ENCODE measurements around the gene TRIM60. TPM values are rescaled to one million over a fixed set of nuclear protein-coding genes. Genes with fewer than 3 reads are reported as not detected.
"Not testable (repeated sequence)": the region's sequence is repeated elsewhere in the genome, so short reads cannot be mapped to it uniquely, and the experiment has no call there.

TRIM60 gene
- total and polyA plus RNA-seq, 2 of the 13 experiments (the other 11 are each of a cell fraction or from before 2014, with no cell fraction given), result not detected

DNA sequence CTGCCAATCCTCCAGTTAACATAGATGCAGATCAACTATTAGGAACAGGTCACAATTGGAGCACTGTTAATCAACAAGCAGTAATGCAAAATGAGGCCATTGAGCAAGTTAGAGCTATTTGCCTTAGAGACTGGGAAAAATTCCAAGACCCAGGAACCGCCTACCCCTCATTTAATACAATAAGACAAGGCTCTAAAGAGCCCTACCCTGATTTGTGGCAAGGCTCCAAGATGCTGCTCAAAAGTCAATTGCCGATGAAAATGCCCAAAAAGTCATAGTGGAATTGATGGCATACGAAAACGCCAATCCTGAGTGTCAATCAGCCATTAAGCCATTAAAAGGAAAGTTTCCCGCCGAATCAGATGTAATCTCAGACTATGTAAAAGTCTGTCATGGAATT, 33.9 kb upstream of the TRIM60 start:
- no peak for TF ChIP-seq CHD4 (IDR thresholded peaks at IDR 0.05; ENCODE audit: borderline replicate concordance, low read length)
- no peak for TF ChIP-seq PHF8 (CRISPR knock-in tag; IDR thresholded peaks at IDR 0.05)
- TF ChIP-seq HOXD1 (CRISPR knock-in tag; IDR thresholded peaks at IDR 0.05), result no peak
- Histone ChIP-seq H3K9ac (ENCODE audit: insufficient read depth, low read depth, low read length) (no peak overlapping the region), H3K4me3 (replicated peaks in 1 of 3; ENCODE audit: insufficient read depth in 1 of 3, low read depth in 2 of 3, low read length in 3 of 3) (no peak overlapping the region), H3K4me2 (ENCODE audit: low read depth, low read length) (no peak overlapping the region), H2AFZ (ENCODE audit: low read length) (no peak overlapping the region), H3K4me1 (ENCODE audit: insufficient read depth, low read length) (no peaks in the 10 kb centered on the region), H3K9me3 (ENCODE audit: low read length) (no peaks in the 10 kb centered on the region), H3K27ac (ENCODE audit: extremely low read length, insufficient read depth, low read length) (no peak overlapping the region), H3K79me2 (ENCODE audit: insufficient read depth, low read length) (no peaks in the 10 kb centered on the region), H4K20me1 (ENCODE audit: insufficient read depth, low read length) (no peaks in the 10 kb centered on the region), H3K27me3 (ENCODE audit: control insufficient read depth in 1 of 2, insufficient read depth in 2 of 2, low read length in 2 of 2) (peaks cover 1 to 4% of the 10 kb centered on the region in 2 experiments; a peak in 3 of 5 replicates), H3K36me3 (replicated peaks in 1 of 2; ENCODE audit: control insufficient read depth in 1 of 2, insufficient read depth in 2 of 2, low read length in 2 of 2) (no peaks in the 10 kb centered on the region)
- in situ Hi-C loops (cut with HindIII; ENCODE audit: extremely low pct_ligation_motif_present, low pct_unique_long_range_greater_than_20kb), result no loop called here
- ATAC-seq (no peak), FAIRE-seq (no peak), DNase-seq (ENCODE audit: low spot score) (no peak)
- BruUV-seq (replicated peaks), result no TSS peak
- CTCF ChIA-PET (ENCODE audit: low intra/inter-chr PET ratio, low total read pairs), result no interaction called here
- intact Hi-C loops (cut with micrococcal nuclease; ENCODE audit: unreplicated experiment), result loop anchor here (1.0 kb wide), 2 partner anchors 219 to 230 kb away; no protein-coding TSS in a partner anchor
- 24% methylated on average over 6 of the region's 6 CpGs for WGBS (ENCODE audit: low lambda C conversion rate)
- POLR2A ChIA-PET, result no interaction called here

DNA sequence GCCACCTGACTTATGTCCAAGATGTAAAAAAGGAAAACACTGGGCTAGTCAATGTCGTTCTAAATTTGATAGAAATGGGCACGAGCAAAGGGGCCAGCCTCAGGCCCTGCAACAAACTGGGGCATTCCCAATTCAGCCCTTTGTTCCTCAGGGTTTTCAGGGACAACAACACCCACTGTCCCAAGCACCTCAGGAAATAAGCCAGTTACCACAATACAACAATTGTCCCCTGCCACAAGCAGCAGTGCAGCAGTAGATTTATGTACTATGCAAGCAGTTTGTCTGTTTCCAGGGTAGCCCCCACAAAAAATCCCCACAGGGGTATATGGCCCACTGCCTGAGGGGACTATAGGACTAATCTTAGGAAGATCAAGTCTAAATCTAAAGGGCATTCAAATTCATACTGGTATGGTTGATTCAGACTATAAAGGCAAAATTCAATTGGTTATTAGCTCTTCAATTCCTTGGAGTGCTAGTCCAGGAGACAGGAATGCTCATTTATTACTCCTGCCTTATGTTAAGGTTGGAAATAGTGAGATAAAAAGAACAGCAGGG, 33.2 kb upstream of the TRIM60 start:
- H3K9me3 ChIP-seq (ENCODE audit: low read length); H3K9ac ChIP-seq (ENCODE audit: insufficient read depth, low read depth, low read length); POLR2A ChIA-PET; H3K4me2 ChIP-seq (ENCODE audit: low read depth, low read length); H3K27ac ChIP-seq (ENCODE audit: extremely low read length, insufficient read depth, low read length); H2AFZ ChIP-seq (ENCODE audit: low read length); H3K79me2 ChIP-seq (ENCODE audit: insufficient read depth, low read length); FAIRE-seq; BruUV-seq (replicated peaks); in situ Hi-C loops (cut with HindIII; ENCODE audit: extremely low pct_ligation_motif_present, low pct_unique_long_range_greater_than_20kb); intact Hi-C loops (cut with micrococcal nuclease; ENCODE audit: unreplicated experiment); H3K36me3 ChIP-seq (replicated peaks in 1 of 2; ENCODE audit: control insufficient read depth in 1 of 2, insufficient read depth in 2 of 2, low read length in 2 of 2); H3K4me1 ChIP-seq (ENCODE audit: insufficient read depth, low read length); H3K27me3 ChIP-seq (ENCODE audit: control insufficient read depth in 1 of 2, insufficient read depth in 2 of 2, low read length in 2 of 2); CTCF ChIA-PET (ENCODE audit: low intra/inter-chr PET ratio, low total read pairs); DNase-seq (ENCODE audit: low spot score); H3K4me3 ChIP-seq (replicated peaks in 1 of 3; ENCODE audit: insufficient read depth in 1 of 3, low read depth in 2 of 3, low read length in 3 of 3); ATAC-seq; H4K20me1 ChIP-seq (ENCODE audit: insufficient read depth, low read length): not testable (repeated sequence)
- WGBS (ENCODE audit: low lambda C conversion rate), result 0% methylated on average over 2 of the region's 2 CpGs

DNA sequence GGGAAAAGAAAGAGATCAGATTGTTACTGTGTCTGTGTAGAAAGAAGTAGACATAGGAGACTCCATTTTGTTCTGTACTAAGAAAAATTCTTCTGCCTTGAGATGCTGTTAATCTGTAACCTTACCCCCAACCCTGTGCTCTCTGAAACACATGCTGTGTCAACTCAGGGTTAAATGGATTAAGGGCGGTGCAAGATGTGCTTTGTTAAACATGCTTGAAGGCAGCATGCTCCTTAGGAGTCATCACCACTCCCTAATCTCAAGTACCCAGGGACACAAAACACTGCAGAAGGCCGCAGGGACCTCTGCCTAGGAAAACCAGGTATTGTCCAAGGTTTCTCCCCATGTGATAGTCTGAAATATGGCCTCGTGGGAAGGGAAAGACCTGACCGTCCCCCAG, 29.8 kb upstream of the TRIM60 start:
- H3K4me2 ChIP-seq (ENCODE audit: low read depth, low read length); H2AFZ ChIP-seq (ENCODE audit: low read length); H3K27ac ChIP-seq (ENCODE audit: extremely low read length, insufficient read depth, low read length); ATAC-seq; CTCF ChIA-PET (ENCODE audit: low intra/inter-chr PET ratio, low total read pairs); in situ Hi-C loops (cut with HindIII; ENCODE audit: extremely low pct_ligation_motif_present, low pct_unique_long_range_greater_than_20kb); H3K36me3 ChIP-seq (replicated peaks in 1 of 2; ENCODE audit: control insufficient read depth in 1 of 2, insufficient read depth in 2 of 2, low read length in 2 of 2); H3K4me1 ChIP-seq (ENCODE audit: insufficient read depth, low read length); POLR2A ChIA-PET; intact Hi-C loops (cut with micrococcal nuclease; ENCODE audit: unreplicated experiment); H4K20me1 ChIP-seq (ENCODE audit: insufficient read depth, low read length); FAIRE-seq; H3K9ac ChIP-seq (ENCODE audit: insufficient read depth, low read depth, low read length); H3K79me2 ChIP-seq (ENCODE audit: insufficient read depth, low read length); H3K27me3 ChIP-seq (ENCODE audit: control insufficient read depth in 1 of 2, insufficient read depth in 2 of 2, low read length in 2 of 2); H3K9me3 ChIP-seq (ENCODE audit: low read length); H3K4me3 ChIP-seq (replicated peaks in 1 of 3; ENCODE audit: insufficient read depth in 1 of 3, low read depth in 2 of 3, low read length in 3 of 3); BruUV-seq (replicated peaks); DNase-seq (ENCODE audit: low spot score): not testable (repeated sequence)
- WGBS (ENCODE audit: low lambda C conversion rate), result 14% methylated on average over 3 of the region's 4 CpGs
